Smooth muscle cell (in vitro differentiated cells): ENCODE measurements around the gene ZFP3. TPM values are rescaled to one million over a fixed set of nuclear protein-coding genes. Genes with fewer than 3 reads are reported as not detected.
"Not testable (repeated sequence)": the region's sequence is repeated elsewhere in the genome, so short reads cannot be mapped to it uniquely, and the experiment has no call there.

Experiments
- DNase-seq: peaks from one replicate; lab custom pipeline; 2025; ENCODE audit not compliant: unreplicated experiment; lab: John Stamatoyannopoulos, UW
- H2AFZ ChIP-seq: fragments of 200-600 bp; sonication (generic); 2 replicates; pipeline ENCODE4 v1.6.0; 2016; ENCODE audit warnings: antibody characterized with exemption, low read depth, mild to moderate bottlenecking
- H3F3A ChIP-seq: fragments of 200-600 bp; sonication (generic); 2 replicates; pipeline ENCODE4 v1.6.0; 2017; ENCODE audit warnings: antibody characterized with exemption, low read depth
- H3K27ac ChIP-seq: fragments of 200-600 bp; sonication (generic); 2 replicates; pipeline ENCODE4 v1.5.1; 2016; ENCODE audit warnings: low read depth, mild to moderate bottlenecking
- H3K27me3 ChIP-seq: fragments of 200-600 bp; sonication (generic); 2 replicates; pipeline ENCODE4 v1.6.1; 2016; ENCODE audit warnings: low read depth, mild to moderate bottlenecking
- H3K36me3 ChIP-seq: fragments of 200-600 bp; sonication (generic); 2 replicates; pipeline ENCODE4 v1.5.1; 2016; ENCODE audit warnings: low read depth
- H3K4me1 ChIP-seq: fragments of 200-600 bp; sonication (generic); 2 replicates; pipeline ENCODE4 v1.5.1; 2016; ENCODE audit warnings: low read depth
- H3K4me2 ChIP-seq: fragments of 200-600 bp; sonication (generic); 2 replicates; pipeline ENCODE4 v1.6.0; 2016; ENCODE audit warnings: mild to moderate bottlenecking
- H3K4me3 ChIP-seq: fragments of 200-600 bp; sonication (generic); 2 replicates; pipeline ENCODE4 v1.5.1; 2016; ENCODE audit warnings: mild to moderate bottlenecking
- H3K79me2 ChIP-seq: fragments of 200-600 bp; sonication (generic); 2 replicates; pipeline ENCODE4 v1.6.0; 2016; ENCODE audit warnings: low read depth, mild to moderate bottlenecking
- H3K9ac ChIP-seq: fragments of 200-600 bp; sonication (generic); 2 replicates; pipeline ENCODE4 v1.6.0; 2016; ENCODE audit warnings: low read depth
- H3K9me3 ChIP-seq: fragments of 200-600 bp; sonication (generic); replicated peaks from 2 replicates; pipeline ENCODE4 v1.5.1; 2016; ENCODE audit warnings: low read depth
- H4K20me1 ChIP-seq: fragments of 200-600 bp; sonication (generic); 2 replicates; pipeline ENCODE4 v1.6.0; 2016; ENCODE audit warnings: low read depth
- CTCF ChIP-seq: fragments of 200-600 bp; sonication (generic); IDR thresholded peaks from 2 replicates; pipeline ENCODE4 v1.5.1; 2017; ENCODE audit warnings: borderline replicate concordance, mild to moderate bottlenecking, antibody characterized with exemption; ENCODE audit not compliant: insufficient read depth, poor library complexity, severe bottlenecking
- WGBS: methylation state at CpG from one replicate; pipeline ENCODE4 v1.1.7; 2016; ENCODE audit warnings: low lambda C conversion rate; 5-methylcytosine and 5-hydroxymethylcytosine counted together
- polyA plus RNA-seq: library from polyadenylated mRNA; unstranded; fragments of >200 nt; fragmentation: Nextera tagmentation; extraction: Ambion mirVana; gene quantifications from 2 replicates; pipeline ENCODE4 v1.2.1, GENCODE V29; 2016
- small RNA-seq: library from RNA; depleted of rRNA; stranded (forward); fragments of <200 nt; gene quantifications from one replicate; pipeline ENCODE3, GENCODE V24; 2014
- total RNA-seq: library from RNA; depleted of rRNA; stranded (reverse); fragments of >200 nt; gene quantifications from 2 replicates; pipeline ENCODE4 v1.2.3, GENCODE V29; 2014

The ZFP3 gene
- total and polyA plus RNA-seq, 2 experiments from 2014 or later = 0.13 to 0.22 TPM

DNA sequence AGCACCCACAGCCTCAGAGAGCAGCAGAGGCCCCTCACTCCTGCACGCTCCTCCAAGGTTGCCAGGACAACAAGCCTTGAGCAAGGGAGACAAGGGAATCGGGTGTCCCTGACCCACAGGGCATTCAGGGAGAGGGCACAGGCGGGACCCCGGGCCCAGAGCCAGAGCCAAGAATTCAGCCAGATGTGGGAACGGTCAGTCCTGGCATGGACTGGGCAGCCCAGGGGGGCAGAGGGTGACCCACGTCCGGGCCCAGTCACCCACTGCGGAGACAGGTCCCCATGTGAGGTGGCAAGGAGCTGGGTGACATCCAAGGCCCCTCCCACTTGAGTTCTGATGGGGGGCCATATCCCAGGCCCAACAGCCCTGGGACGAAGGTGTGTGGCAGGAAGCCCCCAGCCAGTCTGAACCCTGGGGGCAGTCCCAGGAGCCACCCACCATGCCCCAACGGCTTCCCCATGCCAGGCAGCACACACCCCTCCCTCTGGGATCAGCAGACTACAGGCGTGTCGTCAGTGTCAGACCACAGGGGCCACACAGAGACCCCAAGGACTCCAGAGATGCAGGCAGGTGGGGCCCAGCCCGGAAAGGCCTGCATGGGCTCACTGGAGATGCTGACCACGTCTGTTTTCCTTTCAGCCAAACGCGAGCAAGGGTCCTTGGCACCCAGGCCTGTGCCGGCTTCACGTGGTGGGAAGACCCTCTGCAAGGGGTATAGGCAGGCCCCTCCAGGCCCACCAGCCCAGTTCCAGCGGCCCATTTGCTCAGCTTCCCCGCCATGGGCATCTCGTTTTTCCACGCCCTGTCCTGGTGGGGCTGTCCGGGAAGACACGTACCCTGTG, 60.6 kb downstream of the ZFP3 start:
- Histone ChIP-seq H3K9ac (no peak overlapping the region), H3K4me2 (no peak overlapping the region), H3K27ac (no peak overlapping the region), H3K79me2 (no peaks in the 10 kb centered on the region), H3F3A (no peaks in the 10 kb centered on the region), H3K27me3 (no peaks in the 10 kb centered on the region), H4K20me1 (no peaks in the 10 kb centered on the region), H3K36me3 (no peaks in the 10 kb centered on the region), H3K4me3 (no peak overlapping the region), H3K9me3 (no peaks in the 10 kb centered on the region), H3K4me1 (no peaks in the 10 kb centered on the region), H2AFZ (no peak overlapping the region)
- WGBS = 94% methylated on average over 23 of the region's 24 CpGs
- TF ChIP-seq CTCF = no peak
- no peak for DNase-seq

DNA sequence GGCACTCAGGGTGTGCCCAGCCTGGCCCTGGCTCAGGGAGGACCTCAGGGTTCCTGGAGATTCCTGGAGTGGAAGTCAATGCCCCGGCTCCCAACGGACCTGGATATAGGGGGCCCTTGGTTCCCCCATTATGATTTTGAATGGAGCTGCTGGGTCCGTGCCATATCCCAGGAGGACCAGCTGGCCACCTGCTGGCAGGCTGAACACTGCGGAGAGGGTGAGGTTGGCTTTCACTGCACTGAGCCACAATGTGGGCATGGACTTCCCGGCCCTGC, 61.1 kb downstream of the ZFP3 start:
- TF ChIP-seq CTCF = no peak
- H3K9me3 ChIP-seq = no peaks in the 10 kb centered on the region
- no peak for DNase-seq
- no peaks in the 10 kb centered on the region for H3K27me3 ChIP-seq
- H3K36me3 ChIP-seq = no peaks in the 10 kb centered on the region
- H3F3A ChIP-seq = no peaks in the 10 kb centered on the region
- no peaks in the 10 kb centered on the region for H3K79me2 ChIP-seq
- no peaks in the 10 kb centered on the region for H4K20me1 ChIP-seq
- WGBS = 89% methylated on average over 5 of the region's 5 CpGs
- H2AFZ ChIP-seq = no peak overlapping the region
- H3K4me2 ChIP-seq = no peak overlapping the region
- no peak overlapping the region for H3K4me3 ChIP-seq
- no peak overlapping the region for H3K27ac ChIP-seq
- no peaks in the 10 kb centered on the region for H3K4me1 ChIP-seq
- H3K9ac ChIP-seq = no peak overlapping the region

GRCh38 chr17:5142877-5143276, 64.6 kb downstream of the ZFP3 start:
- peaks cover 21% of the 10 kb centered on the region for H3K27me3 ChIP-seq
- not testable (repeated sequence) for H2AFZ ChIP-seq, H3K4me3 ChIP-seq, H3K79me2 ChIP-seq, H3K4me2 ChIP-seq, H3K9ac ChIP-seq, H3F3A ChIP-seq, H4K20me1 ChIP-seq, H3K4me1 ChIP-seq, DNase-seq, H3K9me3 ChIP-seq, H3K27ac ChIP-seq, H3K36me3 ChIP-seq
- WGBS = 73% methylated on average over 4 of the region's 18 CpGs

Small RNAs within 50 kb of the gene (small RNA-seq; reads per million reads assigned to genes)
- not detected for gene AC012146.4

Other genes starting within 250 kb of the ZFP3 start
- 25.3 and 26.6 TPM in 2 replicates for gene MINK1, start 245.1 kb upstream of the ZFP3 start, total RNA-seq
- 26.8 and 40.3 TPM in 2 replicates for gene MINK1, start 245.1 kb upstream of the ZFP3 start, polyA plus RNA-seq
- 5.0 and 9.9 TPM in 2 replicates for gene C17orf107, start 178.9 kb upstream of the ZFP3 start, total RNA-seq
- gene C17orf107, start 178.9 kb upstream of the ZFP3 start, polyA plus RNA-seq = 10.7 and 14.1 TPM in 2 replicates
- 1.7 and 4.3 TPM in 2 replicates for gene CHRNE, start 175.4 kb upstream of the ZFP3 start, total RNA-seq
- gene CHRNE, start 175.4 kb upstream of the ZFP3 start, polyA plus RNA-seq = 0.83 and 2.7 TPM in 2 replicates
- not detected in 2 replicates for gene GP1BA, start 146.2 kb upstream of the ZFP3 start, total RNA-seq
- 0.07 and 0.41 TPM in 2 replicates for gene GP1BA, start 146.2 kb upstream of the ZFP3 start, polyA plus RNA-seq
- 29.9 and 39.3 TPM in 2 replicates for gene SLC25A11, start 138.4 kb upstream of the ZFP3 start, total RNA-seq
- 64.9 and 67.5 TPM in 2 replicates for gene SLC25A11, start 138.4 kb upstream of the ZFP3 start, polyA plus RNA-seq
- 23.7 and 39.6 TPM in 2 replicates for gene RNF167, start 138.2 kb upstream of the ZFP3 start, total RNA-seq
- gene RNF167, start 138.2 kb upstream of the ZFP3 start, polyA plus RNA-seq = 59.4 and 61.6 TPM in 2 replicates
- 681 and 838 TPM in 2 replicates for gene PFN1, start 129.9 kb upstream of the ZFP3 start, total RNA-seq
- 1,482 and 1,485 TPM in 2 replicates for gene PFN1, start 129.9 kb upstream of the ZFP3 start, polyA plus RNA-seq
- gene ENO3, start 127.3 kb upstream of the ZFP3 start, total RNA-seq = 2.4 and 5.9 TPM in 2 replicates
- 13.1 and 14.5 TPM in 2 replicates for gene ENO3, start 127.3 kb upstream of the ZFP3 start, polyA plus RNA-seq
- 59.8 and 70.7 TPM in 2 replicates for gene SPAG7, start 110.7 kb upstream of the ZFP3 start, total RNA-seq
- 187 and 192 TPM in 2 replicates for gene SPAG7, start 110.7 kb upstream of the ZFP3 start, polyA plus RNA-seq
- 5.1 and 11.8 TPM in 2 replicates for gene CAMTA2, start 90.8 kb upstream of the ZFP3 start, total RNA-seq
- gene CAMTA2, start 90.8 kb upstream of the ZFP3 start, polyA plus RNA-seq = 26.2 and 33.0 TPM in 2 replicates
- 0.36 TPM in 1 of 2 replicates, not detected in the other for gene INCA1, start 80.9 kb upstream of the ZFP3 start, total RNA-seq
- 1.4 TPM in 2 replicates for gene INCA1, start 80.9 kb upstream of the ZFP3 start, polyA plus RNA-seq
- 20.9 and 22.3 TPM in 2 replicates for gene KIF1C, start 80.5 kb upstream of the ZFP3 start, total RNA-seq
- 36.2 and 52.3 TPM in 2 replicates for gene KIF1C, start 80.5 kb upstream of the ZFP3 start, polyA plus RNA-seq
- gene SLC52A1, start 43.0 kb upstream of the ZFP3 start, total RNA-seq = 0.31 and 1.7 TPM in 2 replicates
- gene SLC52A1, start 43.0 kb upstream of the ZFP3 start, polyA plus RNA-seq = 0.21 and 0.31 TPM in 2 replicates
- gene ZNF232, start 33.4 kb downstream of the ZFP3 start, total RNA-seq = 11.2 and 12.5 TPM in 2 replicates
- 12.8 and 13.0 TPM in 2 replicates for gene ZNF232, start 33.4 kb downstream of the ZFP3 start, polyA plus RNA-seq
- 0.09 TPM in 1 of 2 replicates, not detected in the other for gene USP6, start 37.6 kb downstream of the ZFP3 start, total RNA-seq
- gene USP6, start 37.6 kb downstream of the ZFP3 start, polyA plus RNA-seq = 0.08 and 0.09 TPM in 2 replicates
- 2.7 and 7.2 TPM in 2 replicates for gene ZNF594, start 113.4 kb downstream of the ZFP3 start, total RNA-seq
- gene ZNF594, start 113.4 kb downstream of the ZFP3 start, polyA plus RNA-seq = 1.00 and 2.8 TPM in 2 replicates
- not detected in 2 replicates for gene SCIMP, start 156.4 kb downstream of the ZFP3 start, total RNA-seq
- gene SCIMP, start 156.4 kb downstream of the ZFP3 start, polyA plus RNA-seq = 0.07 TPM in 1 of 2 replicates, not detected in the other
- 25.3 and 30.2 TPM in 2 replicates for gene RABEP1, start 203.8 kb downstream of the ZFP3 start, total RNA-seq
- 26.5 and 41.4 TPM in 2 replicates for gene RABEP1, start 203.8 kb downstream of the ZFP3 start, polyA plus RNA-seq